Neural cell (in vitro differentiated cells): Measurements from ENCODE around the gene MLKL.
A peak's percentile ranks its signal among the peaks of the same experiment; 100 is the strongest.

Experiments used
- CTCF ChIP-seq: fragments of 450-650 bp; IDR thresholded peaks from 2 replicates; pipeline ENCODE4 v1.5.1; 2014; ENCODE audit warnings: antibody characterized with exemption, mild to moderate bottlenecking, moderate library complexity; ENCODE audit not compliant: poor library complexity, severe bottlenecking
- EZH2 ChIP-seq: fragments of 200-600, 300-800 bp; shearing (Covaris generic), sonication (generic); IDR thresholded peaks from 2 replicates; pipeline ENCODE4 v1.6.1; 2014; ENCODE audit warnings: antibody characterized with exemption, low read length, borderline replicate concordance, mild to moderate bottlenecking; ENCODE audit not compliant: insufficient read depth, poor library complexity, severe bottlenecking
- POLR2AphosphoS5 ChIP-seq: IDR thresholded peaks from 2 replicates; pipeline ENCODE4 v1.6.1; 2012

- TF ChIP-seq CTCF (peak; percentile 56), POLR2AphosphoS5 (no peak), EZH2 (no peak)
Observed at GRCh38 chr16:74650966-74651567, 49.6 kb downstream of the MLKL start.
